HG02943 (cell line): ENCODE measurements around the gene KIFC3.
"Not testable (repeated sequence)": the region's sequence is repeated elsewhere in the genome, so short reads cannot be mapped to it uniquely, and the experiment has no call there.

Experiments
- ATAC-seq: cut with Tn5 transposase; IDR thresholded peaks from one replicate; pipeline ENCODE4 v1.9.1; 2021; ENCODE audit warnings: mild to moderate bottlenecking, low read depth, moderate library complexity; ENCODE audit not compliant: unreplicated experiment

The KIFC3 gene

DNA sequence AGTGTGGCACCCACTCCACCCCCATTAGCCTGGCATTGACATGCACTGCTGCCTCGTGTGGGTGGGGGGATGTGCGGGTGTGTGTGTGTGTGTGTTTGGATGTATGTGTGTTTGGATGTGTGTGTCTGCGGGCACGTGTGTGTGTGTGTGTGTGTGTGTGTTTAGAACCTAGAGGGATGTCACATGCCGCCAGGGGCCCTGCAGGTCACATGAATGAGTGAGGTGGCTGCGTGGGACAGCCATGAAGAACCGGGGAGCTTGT is 57.7 kb downstream of the KIFC3 start:
- ATAC-seq: no peak

DNA sequence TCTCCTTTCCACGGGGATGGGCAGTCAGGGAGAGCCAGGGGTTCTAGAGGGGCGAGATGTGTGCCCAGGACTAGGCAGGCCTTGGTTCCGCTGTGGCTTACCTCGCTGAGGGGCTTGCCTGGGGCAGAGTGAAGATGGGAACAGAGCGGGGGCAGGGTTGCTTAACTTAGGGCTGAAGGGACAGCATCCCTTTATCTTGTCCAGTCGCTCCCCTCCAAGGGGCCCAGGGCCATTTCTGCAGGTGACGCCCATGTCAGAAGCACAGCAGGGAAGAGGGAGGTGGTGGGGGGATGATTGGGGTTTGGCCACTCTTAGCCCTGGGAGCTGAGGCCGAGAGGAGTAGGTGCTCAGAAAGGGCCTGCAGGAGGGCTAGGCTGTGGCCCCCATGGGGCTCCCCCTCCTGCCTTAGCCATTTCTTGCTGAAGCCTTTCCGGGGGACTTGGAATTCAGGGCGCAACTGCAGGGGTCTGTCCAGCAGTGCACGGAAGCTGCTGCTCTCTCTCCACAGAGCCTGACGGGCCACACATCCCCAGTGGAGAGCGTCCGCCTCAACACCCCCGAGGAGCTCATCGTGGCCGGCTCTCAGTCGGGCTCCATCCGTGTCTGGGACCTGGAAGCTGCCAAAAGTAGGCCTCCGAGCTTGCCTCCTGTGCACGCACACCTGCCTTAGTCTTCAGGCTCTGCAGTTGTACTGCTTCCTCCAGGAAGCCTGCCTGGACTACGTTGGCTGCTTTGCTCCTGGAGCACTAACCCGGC is 58.2 kb downstream of the KIFC3 start:
- no peak for ATAC-seq

DNA sequence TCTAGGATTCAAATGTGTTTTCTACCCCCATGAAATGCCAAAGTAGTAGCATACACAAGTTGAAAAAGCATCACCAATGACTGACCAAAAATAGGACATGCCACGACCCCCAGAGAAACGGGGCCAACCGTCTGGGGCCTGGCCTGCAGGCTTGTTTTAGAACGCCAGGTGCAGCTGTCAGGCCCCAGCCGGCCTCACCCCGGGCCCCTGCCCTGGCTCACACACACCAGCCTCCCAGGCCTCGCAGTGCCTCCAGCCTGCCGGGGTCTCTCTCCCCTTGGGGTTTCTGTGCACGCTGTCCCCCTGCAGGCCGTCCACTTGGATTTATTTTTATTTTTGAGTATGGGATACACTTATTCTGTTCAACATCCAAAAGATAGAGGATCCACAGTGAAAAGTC is 58.8 kb downstream of the KIFC3 start:
- ATAC-seq: no peak

DNA sequence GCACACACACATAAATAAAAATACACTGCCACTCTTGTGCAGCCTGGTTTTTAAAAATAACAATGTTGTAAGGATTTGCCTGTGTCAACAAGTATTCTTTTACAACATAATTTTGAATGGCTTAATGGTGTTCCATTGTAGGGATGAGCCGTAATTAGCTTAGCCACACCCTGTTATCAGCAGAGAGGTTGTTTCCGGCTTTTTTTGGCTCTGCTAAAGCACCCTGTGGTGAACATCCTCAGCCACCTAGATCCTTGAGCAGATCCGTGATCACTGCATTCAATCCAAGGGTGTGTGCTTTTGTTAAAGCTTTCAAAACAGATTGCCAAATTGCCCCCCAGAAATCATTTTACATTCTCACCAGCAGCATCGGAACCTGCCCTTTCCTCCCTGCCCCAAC is 59.7 kb downstream of the KIFC3 start:
- no peak for ATAC-seq

DNA sequence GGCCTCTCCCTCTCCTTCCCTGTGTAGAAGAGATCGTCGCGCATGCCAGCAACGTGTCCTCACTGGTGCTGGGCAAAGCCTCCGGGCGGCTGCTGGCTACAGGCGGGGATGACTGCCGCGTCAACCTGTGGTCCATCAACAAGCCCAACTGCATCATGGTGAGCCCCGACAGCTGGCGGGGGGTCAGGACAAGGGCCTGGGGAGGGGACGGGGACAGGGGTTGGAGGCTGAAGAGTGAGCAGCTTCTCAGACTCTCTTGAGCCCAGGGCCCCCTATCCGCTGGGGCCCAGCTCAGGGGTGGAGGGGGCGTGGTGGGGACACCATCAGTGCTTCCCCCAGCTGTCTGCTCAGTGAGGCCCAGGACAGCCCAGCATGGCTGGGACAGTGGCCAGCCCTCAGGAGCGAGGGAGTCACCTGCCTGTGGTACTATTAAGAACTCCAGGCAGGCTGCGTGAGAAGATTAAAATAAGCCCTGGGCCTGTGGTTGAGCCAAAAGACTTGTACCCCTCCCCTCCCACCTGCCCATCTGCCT is 60.6 kb downstream of the KIFC3 start:
- no peak for ATAC-seq

DNA sequence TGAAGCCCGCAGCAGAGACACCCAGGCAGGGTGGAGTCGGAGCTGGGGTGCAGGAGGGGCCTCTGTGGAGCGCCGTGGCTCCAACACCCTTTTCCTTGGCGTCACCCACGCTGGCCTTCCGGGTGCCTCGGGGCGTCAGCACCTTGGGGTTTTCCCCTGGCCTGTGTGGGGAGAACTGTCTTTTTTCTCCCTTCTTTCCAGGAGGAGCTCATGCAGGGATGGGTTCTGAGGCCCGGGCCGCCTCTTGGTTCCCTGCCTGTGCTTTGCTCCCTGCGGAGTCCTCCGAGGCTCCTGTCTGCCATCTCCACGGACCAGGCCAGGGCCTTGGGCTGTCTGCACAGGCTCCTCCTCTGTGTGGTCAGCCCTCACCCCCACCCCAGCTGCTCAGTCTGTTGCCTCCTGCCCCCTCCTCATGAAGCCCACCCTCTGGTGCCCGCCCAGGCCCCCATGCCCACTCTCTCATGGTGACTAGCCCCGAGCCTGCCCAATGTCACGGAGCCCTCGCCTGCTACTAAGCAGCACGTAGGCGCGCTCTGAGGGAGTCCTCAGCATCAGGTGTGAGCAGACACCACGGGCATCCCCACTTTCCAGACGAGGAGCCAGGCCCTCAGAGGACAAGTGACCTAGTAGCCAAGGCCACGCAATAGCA is 61.7 kb downstream of the KIFC3 start:
- ATAC-seq: no peak

DNA sequence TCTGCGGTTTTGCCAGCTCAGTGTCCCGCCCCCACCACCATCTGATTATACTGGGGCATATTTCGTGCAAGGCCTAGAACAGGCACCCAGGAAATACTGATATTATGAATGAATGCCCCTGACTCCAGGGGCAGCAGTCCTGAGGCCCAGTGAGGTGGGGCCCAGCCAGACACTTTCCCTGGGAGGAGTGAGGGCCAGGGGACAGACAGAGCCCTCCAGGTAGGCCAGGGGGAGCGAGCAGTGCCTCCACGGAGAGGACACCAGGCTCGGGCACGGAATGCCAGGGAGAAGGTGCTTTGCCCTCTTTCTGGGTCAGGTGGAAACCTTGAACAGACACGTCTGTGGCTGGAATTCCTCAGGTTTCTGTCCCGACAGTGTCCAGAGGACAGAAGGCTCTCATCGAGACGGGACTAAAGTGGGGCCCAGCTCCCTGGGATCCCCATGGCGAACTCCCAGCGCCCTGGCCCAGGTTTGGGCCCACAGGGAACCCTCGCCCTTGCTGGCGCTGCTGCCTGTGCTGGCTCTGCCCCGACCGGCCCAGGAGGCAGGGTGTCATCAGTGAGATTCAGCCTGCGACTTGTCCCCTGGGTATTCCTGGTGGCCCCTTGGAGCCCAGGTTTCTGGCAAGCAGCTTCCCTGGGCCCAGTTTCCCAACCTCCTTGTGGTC is 62.4 kb downstream of the KIFC3 start:
- ATAC-seq: no peak

DNA sequence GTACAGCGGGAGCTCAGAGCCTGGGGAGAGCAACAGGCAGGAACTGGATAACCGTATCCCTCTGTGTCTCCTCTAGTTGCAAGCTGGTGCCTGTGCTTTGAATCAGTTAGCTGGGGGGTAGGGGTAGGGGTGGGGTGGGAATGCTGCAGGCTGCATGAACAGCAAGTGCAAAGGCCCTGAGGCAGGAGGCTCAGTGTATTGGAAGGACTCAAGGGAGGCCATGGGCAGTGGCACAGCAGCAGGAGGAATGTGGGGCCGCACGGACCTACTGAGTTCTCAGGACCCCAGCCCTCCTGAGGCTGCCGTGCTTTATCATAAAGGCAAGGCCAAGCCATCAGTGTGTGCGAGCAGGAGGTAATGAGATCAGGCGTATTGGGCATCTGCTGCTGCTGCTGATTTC is 63.4 kb downstream of the KIFC3 start:
- no peak for ATAC-seq

DNA sequence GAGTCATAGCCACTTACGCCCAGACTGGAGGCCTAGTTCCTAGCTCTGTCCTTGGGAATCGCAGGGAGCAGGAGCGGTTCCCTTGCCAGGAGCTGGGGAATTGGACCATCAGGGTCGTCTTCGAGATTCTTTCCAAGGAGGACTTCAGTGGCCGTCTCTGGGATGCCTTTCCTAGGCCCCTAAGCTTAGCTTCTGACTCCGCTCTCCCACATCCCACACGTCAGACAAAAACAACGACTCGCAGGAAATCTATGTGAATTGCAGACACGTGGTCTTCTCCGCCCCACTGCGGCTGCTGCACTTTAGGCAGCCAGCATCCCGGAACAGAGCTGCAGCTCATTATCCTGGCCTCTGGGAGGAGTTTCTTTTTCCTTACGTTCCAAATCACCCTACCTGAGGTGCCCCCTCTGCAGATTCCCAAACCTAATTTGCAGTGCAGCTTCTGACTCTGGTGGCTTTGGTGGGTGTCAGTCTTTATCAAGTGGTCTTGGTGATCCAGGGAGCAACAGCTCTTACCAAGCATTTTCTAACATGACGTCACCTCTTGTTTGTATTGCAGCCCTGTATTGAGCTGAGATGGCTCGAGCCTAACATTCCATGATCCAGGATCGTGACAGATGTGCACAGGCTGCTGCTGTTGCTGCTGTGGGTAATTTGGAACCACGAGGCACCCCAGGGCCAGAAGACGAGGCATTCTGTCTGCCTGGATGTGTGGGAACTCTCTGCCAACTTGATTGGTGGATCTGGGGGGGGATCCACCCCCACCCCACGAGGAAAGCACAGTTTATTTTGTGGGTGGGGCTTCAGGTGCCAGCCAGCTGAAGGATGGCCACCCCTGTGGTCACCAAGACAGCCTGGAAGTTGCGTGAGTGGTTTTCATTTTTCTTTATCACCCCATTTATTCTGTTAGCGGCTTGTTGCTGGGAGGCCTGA is 65.6 kb downstream of the KIFC3 start:
- no peak for ATAC-seq

DNA sequence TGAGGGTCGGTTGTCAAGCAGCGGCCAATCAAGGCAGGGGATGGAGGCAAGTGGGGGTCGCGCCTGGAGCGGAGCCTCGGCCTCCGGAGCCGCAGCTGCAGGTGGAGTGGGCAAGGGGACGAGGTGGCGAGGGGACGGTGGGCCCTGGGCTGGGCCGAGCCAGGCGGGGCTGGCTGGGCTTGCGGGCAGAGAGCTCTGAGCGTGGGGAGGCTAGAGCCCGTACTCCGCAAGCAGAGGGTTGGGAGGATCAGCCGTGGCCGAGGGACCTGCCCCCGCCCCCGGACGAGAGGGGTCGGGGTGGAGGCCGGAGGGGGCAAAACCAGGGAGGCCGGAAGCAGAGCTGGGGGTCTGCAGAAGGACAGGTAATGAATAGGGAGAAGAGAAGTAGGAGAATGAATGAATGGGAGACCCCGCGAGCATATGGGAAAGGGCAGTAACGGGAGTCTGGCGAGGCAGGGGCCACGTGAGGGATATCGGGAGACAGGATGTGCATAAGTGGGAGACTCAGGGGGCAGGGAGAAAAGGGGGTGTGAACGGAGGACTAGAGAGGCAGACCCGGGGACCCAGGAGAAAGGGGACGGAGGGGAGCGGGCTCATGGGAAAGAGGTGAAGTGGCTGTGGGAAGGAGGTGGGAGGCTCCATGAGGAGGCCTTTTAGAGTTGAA is 66.4 kb downstream of the KIFC3 start, which contains the start of gene KATNB1:
TSS of gene KATNB1 (plus strand) at position 16 of the 664 bp plus-strand sequence. CDS start 1,474 bp downstream, outside the sequence.
- ATAC-seq: no peak

DNA sequence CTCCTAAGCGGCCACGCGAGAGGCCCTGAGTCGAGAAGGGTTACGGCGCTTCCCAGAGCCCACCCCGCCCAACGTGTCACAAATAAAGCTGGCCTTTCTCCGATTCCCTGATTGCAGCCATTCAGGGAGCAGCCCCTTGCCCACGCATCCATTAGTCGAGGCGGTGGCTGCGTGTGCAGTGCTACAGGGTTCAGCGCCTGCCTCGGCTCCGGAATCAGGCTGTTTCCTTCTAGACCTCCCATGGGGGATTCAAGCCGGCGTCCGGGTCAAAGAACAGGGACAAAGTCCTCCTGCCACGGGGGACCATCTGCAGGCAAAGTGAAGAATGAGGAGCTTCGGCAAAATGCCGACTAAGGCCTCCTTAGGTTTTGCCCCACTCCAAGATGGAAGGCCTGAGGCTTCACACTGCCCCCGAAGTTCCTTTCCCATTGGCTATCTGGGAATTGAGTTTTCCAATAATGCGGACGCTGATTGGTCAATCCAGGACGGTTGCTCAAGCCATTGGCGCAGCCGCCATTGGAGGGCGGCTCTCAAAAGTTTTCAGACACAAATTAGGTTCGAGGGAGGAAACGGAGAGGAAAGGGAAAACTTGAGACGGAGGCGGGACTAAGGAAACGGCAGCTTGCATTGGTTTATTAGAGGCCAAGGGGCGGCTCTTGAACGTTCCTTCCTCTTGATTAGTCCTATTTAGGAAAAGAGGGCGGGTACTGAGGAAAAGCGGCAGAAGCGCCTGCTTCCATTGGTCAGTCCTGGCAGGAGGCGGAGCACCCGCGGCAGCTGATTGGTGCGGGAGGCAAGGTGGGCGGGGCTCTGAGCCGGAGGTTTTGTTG is 67.2 kb downstream of the KIFC3 start:
- ATAC-seq: peak; percentile 89

DNA sequence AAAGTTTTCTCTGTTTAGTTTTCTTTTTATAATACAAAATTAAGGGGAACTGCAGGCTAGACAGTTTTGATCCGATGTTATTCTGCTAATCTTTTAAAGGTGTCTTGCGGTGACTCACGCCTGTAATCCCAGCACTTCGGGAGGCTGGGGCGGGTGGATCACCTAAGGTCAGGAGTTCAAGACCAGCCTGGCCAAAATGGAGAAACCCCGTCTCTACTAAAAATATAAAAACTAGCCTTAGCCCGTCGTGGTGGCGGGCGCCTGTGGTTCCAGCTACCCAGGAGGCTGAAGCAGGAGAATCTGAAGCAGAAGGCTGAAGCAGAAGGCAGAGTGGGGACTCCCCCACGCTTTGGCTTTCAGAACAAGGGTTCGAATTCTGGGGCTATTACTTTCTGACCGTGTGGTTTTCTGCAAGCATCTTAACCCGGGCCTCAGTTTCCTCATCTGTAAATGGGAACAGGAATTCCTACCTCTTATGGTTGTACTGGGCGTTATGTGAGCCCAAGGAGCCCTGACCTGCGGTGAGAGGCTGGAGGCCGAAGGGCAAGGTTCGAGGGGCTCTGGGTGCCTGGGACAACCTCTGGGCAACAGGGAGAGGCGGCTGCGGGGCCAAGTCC is 67.9 kb downstream of the KIFC3 start:
- no peak for ATAC-seq

DNA sequence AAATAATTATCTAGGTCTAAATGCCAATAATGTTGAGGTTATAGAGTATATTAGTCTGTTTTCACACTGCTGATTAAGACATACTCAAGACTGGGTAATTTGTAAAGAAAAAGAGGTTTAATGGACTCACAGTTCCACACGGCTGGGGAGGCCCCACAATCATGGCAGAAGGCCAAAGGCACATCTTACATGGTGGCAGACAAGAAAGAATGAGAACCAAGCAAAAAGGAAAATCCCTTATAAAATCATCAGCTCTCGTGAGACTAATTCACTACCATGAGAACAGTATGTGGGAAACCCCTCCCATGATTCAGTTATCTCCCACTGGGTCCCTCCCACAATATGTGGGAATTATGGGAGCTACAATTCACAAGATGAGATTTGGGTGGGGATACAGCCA is 69.6 kb downstream of the KIFC3 start:
- ATAC-seq: no peak

DNA sequence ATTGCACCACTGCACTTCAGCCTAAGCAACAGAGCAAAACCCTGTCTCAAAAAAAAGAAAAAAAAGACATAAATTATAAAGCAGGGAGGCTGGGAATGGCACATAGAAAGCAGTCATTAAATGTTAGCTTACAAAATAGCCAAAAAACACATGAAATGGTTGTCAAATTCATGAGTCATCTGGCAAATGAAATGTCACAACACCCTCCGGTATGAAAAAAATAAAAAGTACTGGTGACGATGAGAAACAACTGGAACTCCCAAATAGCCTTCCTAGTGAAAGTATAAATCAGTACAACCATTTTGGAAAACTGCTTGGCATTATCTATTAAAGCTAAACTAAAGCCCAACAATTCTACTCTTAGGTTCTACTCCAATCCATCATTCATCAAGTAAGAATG is 70.3 kb downstream of the KIFC3 start:
- no peak for ATAC-seq

DNA sequence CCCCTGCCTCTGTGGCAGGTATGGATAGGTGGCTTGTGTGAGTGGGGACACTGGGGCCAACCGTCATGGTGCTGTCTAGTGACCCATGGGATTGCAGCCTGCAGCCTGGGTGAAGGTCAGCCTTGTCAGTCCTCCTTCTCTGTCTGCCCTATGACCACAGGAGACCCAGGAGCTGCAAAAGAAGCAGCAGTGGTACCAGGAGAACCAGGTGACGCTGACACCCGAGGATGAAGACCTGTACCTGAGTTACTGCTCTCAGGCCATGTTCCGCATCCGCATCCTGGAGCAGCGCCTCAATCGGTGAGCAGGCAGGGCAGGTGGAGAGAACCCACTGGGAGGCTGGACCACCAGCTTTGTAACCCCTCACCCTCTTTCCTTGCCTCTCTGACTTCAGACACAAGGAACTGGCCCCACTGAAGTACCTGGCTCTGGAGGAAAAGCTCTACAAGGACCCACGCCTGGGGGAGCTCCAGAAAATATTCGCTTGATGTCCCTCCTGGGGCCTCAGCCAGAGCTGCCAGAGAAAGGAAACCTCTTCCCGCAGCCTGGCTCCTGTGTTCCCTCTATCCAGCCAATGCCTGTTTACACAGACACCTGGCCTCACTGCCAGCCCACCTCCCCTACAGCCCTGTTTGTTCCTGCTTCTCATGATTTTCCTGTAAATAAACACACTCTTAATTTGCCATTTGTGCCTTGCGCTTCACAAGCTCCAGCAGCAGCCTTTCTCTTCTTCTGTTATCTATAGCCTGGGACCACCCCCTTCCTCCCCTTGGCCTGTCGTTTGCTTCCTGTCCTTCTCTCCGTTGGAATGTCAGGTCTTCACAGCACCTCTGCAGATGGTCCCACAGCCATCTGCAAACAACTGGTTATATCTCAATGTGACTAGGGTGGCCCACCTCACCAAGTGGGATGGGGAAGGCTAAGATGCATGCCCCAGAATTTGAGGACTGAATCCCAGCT is 71.2 kb downstream of the KIFC3 start:
- no peak for ATAC-seq

DNA sequence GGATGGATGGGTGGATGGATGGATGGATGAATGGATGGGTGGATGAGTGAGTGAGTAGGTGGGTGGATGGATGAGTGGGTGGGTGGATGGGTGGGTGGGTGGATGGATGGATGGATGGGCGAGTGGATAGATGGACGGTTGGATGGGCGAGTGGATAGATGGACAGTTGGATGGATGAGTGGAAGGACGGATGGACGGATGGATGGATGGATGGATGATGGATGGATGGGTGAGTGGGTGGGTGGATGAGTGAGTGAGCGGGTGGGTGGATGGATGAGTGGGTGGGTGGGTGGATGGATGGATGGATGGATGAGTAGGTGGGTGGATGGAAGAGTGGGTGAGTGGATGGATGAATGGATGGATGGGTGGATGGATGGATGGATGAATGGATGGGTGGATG is 72.4 kb downstream of the KIFC3 start:
- ATAC-seq: not testable (repeated sequence)

DNA sequence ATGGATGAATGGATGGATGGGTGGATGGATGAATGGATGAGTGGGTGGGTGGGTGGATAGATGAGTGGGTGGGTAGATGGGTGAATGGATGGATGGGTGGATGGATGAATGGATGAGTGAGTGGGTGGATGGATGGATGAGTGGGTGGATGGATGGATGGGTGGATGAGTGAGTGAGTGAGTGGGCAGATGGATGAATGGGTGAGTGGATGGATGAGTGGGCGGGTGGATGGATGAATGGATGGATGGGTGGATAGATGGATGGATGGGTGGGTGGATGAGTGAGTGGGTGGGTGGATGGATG is 73.2 kb downstream of the KIFC3 start:
- no peak for ATAC-seq
